ENCODE data around the gene FAM193A.

DNA sequence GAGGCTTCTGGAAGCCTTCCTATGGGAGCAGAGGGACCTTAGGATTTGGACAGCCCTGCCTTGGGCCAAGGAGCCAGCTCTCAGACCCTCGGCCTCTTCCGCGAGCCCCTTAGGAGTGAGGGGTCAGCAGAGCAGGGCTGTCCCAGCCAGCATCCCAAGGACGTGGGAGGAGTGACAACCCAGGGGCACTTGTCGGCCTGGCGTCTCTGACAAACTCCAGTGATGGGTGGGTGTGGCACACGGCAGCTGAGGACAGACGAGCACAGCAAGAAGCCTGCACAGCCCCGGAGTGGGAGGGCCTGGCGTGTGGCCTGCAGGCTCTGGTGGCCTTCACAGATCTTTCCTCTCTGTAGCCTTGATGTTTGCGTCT is 231.2 kb downstream of the FAM193A start:
- TF ChIP-seq, protein P1, sequence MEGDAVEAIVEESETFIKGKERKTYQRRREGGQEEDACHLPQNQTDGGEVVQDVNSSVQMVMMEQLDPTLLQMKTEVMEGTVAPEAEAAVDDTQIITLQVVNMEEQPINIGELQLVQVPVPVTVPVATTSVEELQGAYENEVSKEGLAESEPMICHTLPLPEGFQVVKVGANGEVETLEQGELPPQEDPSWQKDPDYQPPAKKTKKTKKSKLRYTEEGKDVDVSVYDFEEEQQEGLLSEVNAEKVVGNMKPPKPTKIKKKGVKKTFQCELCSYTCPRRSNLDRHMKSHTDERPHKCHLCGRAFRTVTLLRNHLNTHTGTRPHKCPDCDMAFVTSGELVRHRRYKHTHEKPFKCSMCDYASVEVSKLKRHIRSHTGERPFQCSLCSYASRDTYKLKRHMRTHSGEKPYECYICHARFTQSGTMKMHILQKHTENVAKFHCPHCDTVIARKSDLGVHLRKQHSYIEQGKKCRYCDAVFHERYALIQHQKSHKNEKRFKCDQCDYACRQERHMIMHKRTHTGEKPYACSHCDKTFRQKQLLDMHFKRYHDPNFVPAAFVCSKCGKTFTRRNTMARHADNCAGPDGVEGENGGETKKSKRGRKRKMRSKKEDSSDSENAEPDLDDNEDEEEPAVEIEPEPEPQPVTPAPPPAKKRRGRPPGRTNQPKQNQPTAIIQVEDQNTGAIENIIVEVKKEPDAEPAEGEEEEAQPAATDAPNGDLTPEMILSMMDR (IDR thresholded peaks at IDR 0.05): no peak
- TF ChIP-seq POLR2A (IDR thresholded peaks at IDR 0.05): no peak

All from adrenal gland (tissue), 5 donors.